AG09319 (cell line): ENCODE data around the gene NEUROD2.

Experiments
- DNase-seq: peaks from one replicate; pipeline ENCODE4 v3.0.0-alpha.2; 2010; ENCODE audit warnings: low read depth; ENCODE audit errors: extremely low read depth
- CTCF ChIP-seq: IDR thresholded peaks from 2 replicates; pipeline ENCODE4 v1.5.1; 2011; ENCODE audit warnings: low read depth, mild to moderate bottlenecking, inconsistent platforms, low read length, moderate library complexity

NEUROD2 gene

GRCh38 chr17:39617100-39617445 is 9.4 kb upstream of the NEUROD2 start:
- DNase-seq: no peak
- no peak for TF ChIP-seq CTCF

GRCh38 chr17:39615434-39615833 is 7.7 kb upstream of the NEUROD2 start:
- DNase-seq: no peak
- no peak for TF ChIP-seq CTCF

- no peak for DNase-seq
- TF ChIP-seq CTCF: no peak
These were observed 6.9 kb upstream of the NEUROD2 start for GRCh38 chr17:39614545-39615157.

- no peak for TF ChIP-seq CTCF
- no peak for DNase-seq
These were observed 5.3 kb upstream of the NEUROD2 start for GRCh38 chr17:39612935-39613464.

- TF ChIP-seq CTCF: no peak
These were observed 4.7 kb upstream of the NEUROD2 start for GRCh38 chr17:39612291-39612894.

GRCh38 chr17:39611401-39612112 is 3.8 kb upstream of the NEUROD2 start:
- no peak for DNase-seq
- no peak for TF ChIP-seq CTCF

More at GRCh38 chr17:39612291-39612894, 4.7 kb upstream of the NEUROD2 start:
- DNase-seq: no peak

- no peak for DNase-seq
- TF ChIP-seq CTCF: no peak
These were observed 1.8 kb upstream of the NEUROD2 start for GRCh38 chr17:39609416-39610025.
